H9 (cell line): ENCODE results near the gene TLE4. TPM values are rescaled to one million over a fixed set of nuclear protein-coding genes. Genes with fewer than 3 reads are reported as not detected.
A peak's percentile ranks its signal among the peaks of the same experiment; 100 is the strongest.

Source experiments
- DNase-seq: peaks from one replicate; pipeline ENCODE4 v3.0.0-alpha.2; 2017
- H2AFZ ChIP-seq: one replicate; pipeline ENCODE4 v1.6.1; 2013; ENCODE audit warnings: mild to moderate bottlenecking, low read length, control low read depth, moderate library complexity
- H2AK5ac ChIP-seq: 2 replicates; pipeline ENCODE4 v1.6.1; 2013; ENCODE audit warnings: low read length, control low read depth, mixed read lengths; ENCODE audit not compliant: insufficient read length
- H2BK120ac ChIP-seq: one replicate; pipeline ENCODE4 v1.6.1; 2013; ENCODE audit warnings: low read depth, mild to moderate bottlenecking, low read length, control low read depth, inconsistent platforms; ENCODE audit not compliant: poor library complexity, severe bottlenecking
- H2BK12ac ChIP-seq: 2 replicates; pipeline ENCODE4 v1.6.1; 2013; ENCODE audit warnings: low read length, control low read depth, mixed read lengths, low read depth; ENCODE audit not compliant: insufficient read length
- H2BK15ac ChIP-seq: 2 replicates; pipeline ENCODE4 v1.6.1; 2013; ENCODE audit warnings: low read depth, low read length, control low read depth
- H2BK20ac ChIP-seq: one replicate; pipeline ENCODE4 v1.6.1; 2013; ENCODE audit warnings: low read depth, mild to moderate bottlenecking, low read length, control low read depth, inconsistent platforms; ENCODE audit not compliant: poor library complexity, severe bottlenecking
- H2BK5ac ChIP-seq: 2 replicates; pipeline ENCODE4 v1.6.1; 2013; ENCODE audit warnings: low read length, control low read depth, mixed read lengths; ENCODE audit not compliant: insufficient read length
- H3K14ac ChIP-seq: 2 replicates; pipeline ENCODE4 v1.6.1; 2013; ENCODE audit warnings: low read length, control low read depth; ENCODE audit not compliant: insufficient read depth
- H3K18ac ChIP-seq: 2 replicates; pipeline ENCODE4 v1.6.1; 2013; ENCODE audit warnings: low read depth, mild to moderate bottlenecking, mixed read lengths, low read length, control low read depth; ENCODE audit not compliant: insufficient read length
- H3K23ac ChIP-seq: 2 replicates; pipeline ENCODE4 v1.6.1; 2013; ENCODE audit warnings: low read length, control low read depth, mixed read lengths, low read depth; ENCODE audit not compliant: insufficient read length
- H3K23me2 ChIP-seq: 2 replicates; pipeline ENCODE4 v1.6.1; 2013; ENCODE audit warnings: low read depth, mild to moderate bottlenecking, mixed read lengths, low read length, control low read depth; ENCODE audit not compliant: insufficient read length, poor library complexity, severe bottlenecking
- H3K27ac ChIP-seq: 2 replicates; pipeline ENCODE4 v1.5.1; 2013; ENCODE audit warnings: low read length, control low read depth, mixed read lengths, low read depth; ENCODE audit not compliant: insufficient read length
- H3K27me3 ChIP-seq: 2 replicates; pipeline ENCODE4 v1.6.1; 2013; ENCODE audit warnings: low read length, control low read depth, inconsistent platforms; ENCODE audit not compliant: insufficient read depth
- H3K4ac ChIP-seq: 2 replicates; pipeline ENCODE4 v1.6.1; 2013; ENCODE audit warnings: low read depth, mild to moderate bottlenecking, control low read depth, inconsistent platforms, low read length, moderate library complexity
- H3K4me1 ChIP-seq: 2 replicates; pipeline ENCODE4 v1.6.1; 2013; ENCODE audit warnings: low read length, control low read depth, inconsistent platforms; ENCODE audit not compliant: insufficient read depth
- H3K4me2 ChIP-seq: 2 replicates; pipeline ENCODE4 v1.6.1; 2013; ENCODE audit warnings: low read length, control low read depth, mixed read lengths; ENCODE audit not compliant: insufficient read length, insufficient read depth
- H3K56ac ChIP-seq: 2 replicates; pipeline ENCODE4 v1.6.1; 2013; ENCODE audit warnings: low read depth, mild to moderate bottlenecking, mixed read lengths, low read length, control low read depth; ENCODE audit not compliant: insufficient read length
- H3K79me1 ChIP-seq: 2 replicates; pipeline ENCODE4 v1.6.1; 2013; ENCODE audit warnings: low read depth, mild to moderate bottlenecking, moderate library complexity, low read length, control low read depth, inconsistent platforms; ENCODE audit not compliant: insufficient read depth, poor library complexity, severe bottlenecking
- H3K79me2 ChIP-seq: 2 replicates; pipeline ENCODE4 v1.6.1; 2013; ENCODE audit warnings: low read length, control low read depth, inconsistent platforms; ENCODE audit not compliant: insufficient read depth
- H3K9ac ChIP-seq: 2 replicates; pipeline ENCODE4 v1.6.1; 2013; ENCODE audit warnings: low read length, control low read depth, mixed read lengths; ENCODE audit not compliant: insufficient read length; ENCODE audit errors: extremely low read depth
- H3K9me3 ChIP-seq: one replicate; pipeline ENCODE4 v1.6.1; 2013; ENCODE audit warnings: low read depth, low read length, inconsistent platforms; ENCODE audit not compliant: control insufficient read depth
- H3T11ph ChIP-seq: one replicate; pipeline ENCODE4 v1.6.1; 2013; ENCODE audit warnings: mild to moderate bottlenecking, low read length, control low read depth, inconsistent platforms
- H4K20me1 ChIP-seq: one replicate; pipeline ENCODE4 v1.6.1; 2013; ENCODE audit not compliant: control insufficient read depth, insufficient read length, insufficient read depth
- H4K5ac ChIP-seq: 2 replicates; pipeline ENCODE4 v1.6.1; 2013; ENCODE audit warnings: low read depth, mild to moderate bottlenecking, mixed read lengths, low read length, control low read depth; ENCODE audit not compliant: insufficient read length
- H4K8ac ChIP-seq: replicated peaks from 2 replicates; pipeline ENCODE4 v1.6.1; 2013; ENCODE audit warnings: low read length, control low read depth, mixed read lengths, low read depth; ENCODE audit not compliant: insufficient read length
- H4K91ac ChIP-seq: 2 replicates; pipeline ENCODE4 v1.6.1; 2013; ENCODE audit warnings: low read depth, mild to moderate bottlenecking, moderate library complexity, mixed read lengths, low read length, control low read depth; ENCODE audit not compliant: insufficient read length
- H3K27ac Mint-ChIP-seq, 3 experiments: 2 replicates in 2 of 3; 3 replicates in 1 of 3; pipeline ENCODE4 v1.8.0; 2020 to 2021; ENCODE audit warnings: mixed read lengths in 3 of 3, mild to moderate bottlenecking in 1 of 3, moderate library complexity in 1 of 3
- H3K27me3 Mint-ChIP-seq: 2 replicates; pipeline ENCODE4 v1.8.0; 2021; ENCODE audit warnings: low read depth, mild to moderate bottlenecking, moderate library complexity, mixed read lengths
- H3K36me3 Mint-ChIP-seq, 3 experiments: 2 replicates in 2 of 3; 3 replicates in 1 of 3; pipeline ENCODE4 v1.8.0; 2020 to 2021; ENCODE audit warnings: low read depth in 3 of 3, mixed read lengths in 3 of 3; ENCODE audit not compliant: insufficient read depth in 1 of 3
- H3K4me1 Mint-ChIP-seq, 2 experiments: 2 replicates each; pipeline ENCODE4 v1.8.0; 2020; ENCODE audit warnings: mixed read lengths in 2 of 2
- H3K4me3 Mint-ChIP-seq, 2 experiments: 2 replicates in 1 of 2; 3 replicates in 1 of 2; pipeline ENCODE4 v1.8.0; 2020 to 2021; ENCODE audit warnings: mild to moderate bottlenecking in 2 of 2, mixed read lengths in 2 of 2, moderate library complexity in 1 of 2
- H3K9me3 Mint-ChIP-seq, 2 experiments: 2 replicates in 1 of 2; 3 replicates in 1 of 2; pipeline ENCODE4 v1.8.0; 2020; ENCODE audit warnings: mild to moderate bottlenecking in 2 of 2, mixed read lengths in 2 of 2, moderate library complexity in 1 of 2
- CTCF ChIP-seq: fragments of 200-600 bp; sonication (generic); conservative IDR thresholded peaks from 3 replicates; pipeline ENCODE4 v1.8.0; 2021; ENCODE audit warnings: antibody characterized with exemption, mild to moderate bottlenecking
- WGBS: extraction: QIAGEN DNeasy Blood & Tissue Kit; methylation state at CpG from one replicate; pipeline ENCODE4 v1.1.7; 2013; ENCODE audit warnings: missing lambda C conversion rate, low lambda C conversion rate, mixed read lengths; ENCODE audit not compliant: insufficient read length; ENCODE audit errors: extremely low coverage; 5-methylcytosine and 5-hydroxymethylcytosine counted together
- total RNA-seq: library from RNA; stranded (reverse); gene quantifications from 2 replicates; pipeline ENCODE4 v1.2.1, GENCODE V29; 2021

The TLE4 gene
- total RNA-seq, 1 experiment from 2014 or later, result 35.1 TPM

- peaks cover 4% of the 10 kb centered on the region in 2 experiments; a peak in 3 of 5 replicates for H3K9me3 Mint-ChIP-seq
- Histone ChIP-seq H3K23ac (no peak overlapping the region), H3T11ph (no peak overlapping the region), H3K9me3 (no peaks in the 10 kb centered on the region), H4K91ac (no peak overlapping the region), H2BK5ac (no peak overlapping the region), H4K5ac (no peak overlapping the region), H2BK120ac (no peak overlapping the region), H2AK5ac (no peak overlapping the region), H3K79me1 (no peaks in the 10 kb centered on the region), H3K79me2 (peaks cover 3% of the 10 kb centered on the region; the same call in 1 of the 2 replicates), H3K4ac (no peak overlapping the region; the same call in 1 of the 2 replicates), H2BK15ac (no peak overlapping the region), H3K27ac (no peak overlapping the region), H3K18ac (peak overlapping the region; percentile 80), H3K4me1 (peaks cover 3% of the 10 kb centered on the region; the same call in 1 of the 2 replicates), H3K23me2 (peaks cover 18% of the 10 kb centered on the region), H2BK12ac (no peak overlapping the region), H3K14ac (peak overlapping the region; percentile 88), H3K4me2 (peak overlapping the region; percentile 97), H2AFZ (peak overlapping the region; percentile 76), H4K20me1 (no peaks in the 10 kb centered on the region), H3K27me3 (no peaks in the 10 kb centered on the region), H4K8ac (no peak overlapping the region), H3K56ac (no peak overlapping the region), H3K9ac (peak overlapping the region; percentile 76), H2BK20ac (no peak overlapping the region)
- H3K4me1 Mint-ChIP-seq, result peaks cover 17 to 18% of the 10 kb centered on the region in 2 experiments
- no peak for DNase-seq
- TF ChIP-seq CTCF, result no peak
- no peak overlapping the region for H3K4me3 Mint-ChIP-seq
- H3K27ac Mint-ChIP-seq, result peak overlapping the region in 1 of 3 experiments; percentile 91; a peak in 1 of 7 replicates
- H3K36me3 Mint-ChIP-seq, result peaks cover 0 to 14% (median 2%) of the 10 kb centered on the region in 3 experiments; a peak in 3 of 7 replicates
- no CpG with 5 or more reads among the region's 18 CpGs for WGBS
- H3K27me3 Mint-ChIP-seq, result peaks cover 7% of the 10 kb centered on the region
Observed at GRCh38 chr9:79569814-79570447, 1.8 kb upstream of the TLE4 start.
